Duodenal mucosa (tissue), 2 donors: ENCODE data around the gene L1TD1.
"Not testable (repeated sequence)": the region's sequence is repeated elsewhere in the genome, so short reads cannot be mapped to it uniquely, and the experiment has no call there.

Experiments used
- H3K27ac ChIP-seq: one replicate; pipeline ENCODE4 v1.7.0; 2013; ENCODE audit warnings: low read depth, low read length
- H3K27me3 ChIP-seq, 2 donors: one replicate each; pipeline ENCODE4 v1.7.0; 2013; ENCODE audit warnings: low read length in 2 of 2, control low read depth in 1 of 2; ENCODE audit not compliant: insufficient read depth in 2 of 2, control insufficient read depth in 1 of 2
- H3K36me3 ChIP-seq, 2 donors: one replicate each; pipeline ENCODE4 v1.7.0; 2013; ENCODE audit warnings: low read length in 2 of 2, control low read depth in 1 of 2; ENCODE audit not compliant: insufficient read depth in 2 of 2, control insufficient read depth in 1 of 2
- H3K4me1 ChIP-seq, 2 donors: one replicate each; pipeline ENCODE4 v1.7.0; 2013; ENCODE audit warnings: low read length in 2 of 2, control low read depth in 1 of 2; ENCODE audit not compliant: insufficient read depth in 2 of 2, control insufficient read depth in 1 of 2
- H3K4me3 ChIP-seq, 2 donors: one replicate each; pipeline ENCODE4 v1.7.0; 2013; ENCODE audit warnings: low read length in 2 of 2, low read depth in 1 of 2
- H3K9ac ChIP-seq, 2 donors: one replicate each; pipeline ENCODE4 v1.7.0; 2013; ENCODE audit warnings: low read length in 2 of 2, low read depth in 1 of 2
- H3K9me3 ChIP-seq, 2 donors: one replicate each; pipeline ENCODE4 v1.7.0; 2013; ENCODE audit warnings: low read length in 2 of 2, control low read depth in 1 of 2; ENCODE audit not compliant: control insufficient read depth in 1 of 2

Gene L1TD1

GRCh38 chr1:62180639-62181038 lies 14.0 kb upstream of the L1TD1 start:
- H3K27me3 ChIP-seq = no peaks in the 10 kb centered on the region
- no peak overlapping the region for H3K4me3 ChIP-seq
- H3K9me3 ChIP-seq = no peaks in the 10 kb centered on the region
- H3K9ac ChIP-seq = no peak overlapping the region
- peaks cover 0 to 3% of the 10 kb centered on the region in 2 donors for H3K4me1 ChIP-seq
- H3K36me3 ChIP-seq = no peaks in the 10 kb centered on the region
- no peak overlapping the region for H3K27ac ChIP-seq

- H3K4me3 ChIP-seq = no peak overlapping the region
- no peak overlapping the region for H3K9ac ChIP-seq
- peaks cover 0 to 3% of the 10 kb centered on the region in 2 donors for H3K4me1 ChIP-seq
- H3K27ac ChIP-seq = no peak overlapping the region
- H3K27me3 ChIP-seq = no peaks in the 10 kb centered on the region
- no peaks in the 10 kb centered on the region for H3K9me3 ChIP-seq
- H3K36me3 ChIP-seq = no peaks in the 10 kb centered on the region
Observed at GRCh38 chr1:62181532-62181931, 13.1 kb upstream of the L1TD1 start.

- not testable (repeated sequence) for H3K9me3 ChIP-seq, H3K9ac ChIP-seq, H3K36me3 ChIP-seq, H3K4me3 ChIP-seq, H3K27ac ChIP-seq, H3K4me1 ChIP-seq, H3K27me3 ChIP-seq
Observed at GRCh38 chr1:62182157-62182556, 12.5 kb upstream of the L1TD1 start.

- not testable (repeated sequence) for H3K27ac ChIP-seq, H3K27me3 ChIP-seq, H3K9me3 ChIP-seq, H3K4me3 ChIP-seq, H3K4me1 ChIP-seq, H3K36me3 ChIP-seq, H3K9ac ChIP-seq
Observed at GRCh38 chr1:62183164-62184020, 11.3 kb upstream of the L1TD1 start.

- H3K36me3 ChIP-seq = no peaks in the 10 kb centered on the region
- H3K9ac ChIP-seq = no peak overlapping the region
- no peak overlapping the region for H3K4me3 ChIP-seq
- no peaks in the 10 kb centered on the region for H3K9me3 ChIP-seq
- H3K27ac ChIP-seq = no peak overlapping the region
- H3K27me3 ChIP-seq = no peaks in the 10 kb centered on the region
- H3K4me1 ChIP-seq = peaks cover 0 to 3% of the 10 kb centered on the region in 2 donors
Observed at GRCh38 chr1:62184336-62184735, 10.3 kb upstream of the L1TD1 start.

- H3K27me3 ChIP-seq, H3K36me3 ChIP-seq, H3K4me1 ChIP-seq, H3K9me3 ChIP-seq, H3K9ac ChIP-seq, H3K27ac ChIP-seq, H3K4me3 ChIP-seq: not testable (repeated sequence)
Observed at GRCh38 chr1:62185233-62185632, 9.4 kb upstream of the L1TD1 start.

- Histone ChIP-seq H3K9me3 (no peaks in the 10 kb centered on the region), H3K36me3 (no peaks in the 10 kb centered on the region), H3K27ac (no peak overlapping the region), H3K27me3 (no peaks in the 10 kb centered on the region), H3K4me3 (no peak overlapping the region), H3K4me1 (no peaks in the 10 kb centered on the region), H3K9ac (no peak overlapping the region)
Observed at GRCh38 chr1:62185677-62186076, 9.0 kb upstream of the L1TD1 start.

GRCh38 chr1:62187548-62187947 lies 7.1 kb upstream of the L1TD1 start:
- H3K9me3 ChIP-seq = no peaks in the 10 kb centered on the region
- H3K9ac ChIP-seq = no peak overlapping the region
- H3K4me1 ChIP-seq = no peaks in the 10 kb centered on the region
- H3K4me3 ChIP-seq = no peak overlapping the region
- H3K36me3 ChIP-seq = no peaks in the 10 kb centered on the region
- H3K27me3 ChIP-seq = no peaks in the 10 kb centered on the region
- no peak overlapping the region for H3K27ac ChIP-seq

- Histone ChIP-seq H3K4me1 (no peaks in the 10 kb centered on the region), H3K9ac (no peak overlapping the region), H3K27me3 (no peaks in the 10 kb centered on the region), H3K4me3 (no peak overlapping the region), H3K27ac (no peak overlapping the region), H3K36me3 (no peaks in the 10 kb centered on the region), H3K9me3 (no peaks in the 10 kb centered on the region)
Observed at GRCh38 chr1:62188111-62188510, 6.5 kb upstream of the L1TD1 start.

- Histone ChIP-seq H3K9me3 (no peaks in the 10 kb centered on the region), H3K27me3 (peaks cover 5 to 6% of the 10 kb centered on the region in 2 donors), H3K36me3 (no peaks in the 10 kb centered on the region), H3K4me1 (no peaks in the 10 kb centered on the region), H3K9ac (no peak overlapping the region), H3K27ac (no peak overlapping the region), H3K4me3 (no peak overlapping the region)
Observed at GRCh38 chr1:62196086-62196690, 1.5 kb downstream of the L1TD1 start.
